Measurements from ENCODE around the gene FNDC3A.

The FNDC3A gene

DNA sequence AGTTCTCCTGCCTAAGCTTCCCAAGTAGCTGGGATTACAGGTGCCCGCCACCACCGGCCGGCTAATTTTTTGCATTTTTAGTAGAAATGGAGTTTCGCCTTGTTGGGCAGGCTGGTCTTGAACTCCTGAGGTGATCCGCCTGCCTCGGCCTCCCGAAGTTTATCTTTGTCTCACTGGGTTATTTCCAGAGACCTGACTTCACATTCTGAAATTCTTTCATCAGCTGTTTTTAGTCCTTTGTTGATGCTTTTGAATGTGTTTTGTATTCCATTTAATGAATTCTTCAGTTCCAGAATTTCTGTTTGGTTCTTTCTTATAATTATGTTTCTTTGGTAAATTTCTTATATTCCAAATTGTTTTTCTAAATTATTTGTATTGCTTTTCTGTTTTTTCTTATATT is 189.0 kb downstream of the FNDC3A start:
- peaks cover 45% of the 10 kb centered on the region for H3K36me3 ChIP-seq
- no peak overlapping the region for H3K4me3 ChIP-seq (ENCODE audit: low read depth, low read length)
- TF ChIP-seq, protein P1, sequence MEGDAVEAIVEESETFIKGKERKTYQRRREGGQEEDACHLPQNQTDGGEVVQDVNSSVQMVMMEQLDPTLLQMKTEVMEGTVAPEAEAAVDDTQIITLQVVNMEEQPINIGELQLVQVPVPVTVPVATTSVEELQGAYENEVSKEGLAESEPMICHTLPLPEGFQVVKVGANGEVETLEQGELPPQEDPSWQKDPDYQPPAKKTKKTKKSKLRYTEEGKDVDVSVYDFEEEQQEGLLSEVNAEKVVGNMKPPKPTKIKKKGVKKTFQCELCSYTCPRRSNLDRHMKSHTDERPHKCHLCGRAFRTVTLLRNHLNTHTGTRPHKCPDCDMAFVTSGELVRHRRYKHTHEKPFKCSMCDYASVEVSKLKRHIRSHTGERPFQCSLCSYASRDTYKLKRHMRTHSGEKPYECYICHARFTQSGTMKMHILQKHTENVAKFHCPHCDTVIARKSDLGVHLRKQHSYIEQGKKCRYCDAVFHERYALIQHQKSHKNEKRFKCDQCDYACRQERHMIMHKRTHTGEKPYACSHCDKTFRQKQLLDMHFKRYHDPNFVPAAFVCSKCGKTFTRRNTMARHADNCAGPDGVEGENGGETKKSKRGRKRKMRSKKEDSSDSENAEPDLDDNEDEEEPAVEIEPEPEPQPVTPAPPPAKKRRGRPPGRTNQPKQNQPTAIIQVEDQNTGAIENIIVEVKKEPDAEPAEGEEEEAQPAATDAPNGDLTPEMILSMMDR (IDR thresholded peaks at IDR 0.05; ENCODE audit: low read depth, low read length): no peak
- H3K27me3 ChIP-seq: no peaks in the 10 kb centered on the region
- DNase-seq: no peak
- no peaks in the 10 kb centered on the region for H3K4me1 ChIP-seq
- no peaks in the 10 kb centered on the region for H3K9me3 ChIP-seq

DNA sequence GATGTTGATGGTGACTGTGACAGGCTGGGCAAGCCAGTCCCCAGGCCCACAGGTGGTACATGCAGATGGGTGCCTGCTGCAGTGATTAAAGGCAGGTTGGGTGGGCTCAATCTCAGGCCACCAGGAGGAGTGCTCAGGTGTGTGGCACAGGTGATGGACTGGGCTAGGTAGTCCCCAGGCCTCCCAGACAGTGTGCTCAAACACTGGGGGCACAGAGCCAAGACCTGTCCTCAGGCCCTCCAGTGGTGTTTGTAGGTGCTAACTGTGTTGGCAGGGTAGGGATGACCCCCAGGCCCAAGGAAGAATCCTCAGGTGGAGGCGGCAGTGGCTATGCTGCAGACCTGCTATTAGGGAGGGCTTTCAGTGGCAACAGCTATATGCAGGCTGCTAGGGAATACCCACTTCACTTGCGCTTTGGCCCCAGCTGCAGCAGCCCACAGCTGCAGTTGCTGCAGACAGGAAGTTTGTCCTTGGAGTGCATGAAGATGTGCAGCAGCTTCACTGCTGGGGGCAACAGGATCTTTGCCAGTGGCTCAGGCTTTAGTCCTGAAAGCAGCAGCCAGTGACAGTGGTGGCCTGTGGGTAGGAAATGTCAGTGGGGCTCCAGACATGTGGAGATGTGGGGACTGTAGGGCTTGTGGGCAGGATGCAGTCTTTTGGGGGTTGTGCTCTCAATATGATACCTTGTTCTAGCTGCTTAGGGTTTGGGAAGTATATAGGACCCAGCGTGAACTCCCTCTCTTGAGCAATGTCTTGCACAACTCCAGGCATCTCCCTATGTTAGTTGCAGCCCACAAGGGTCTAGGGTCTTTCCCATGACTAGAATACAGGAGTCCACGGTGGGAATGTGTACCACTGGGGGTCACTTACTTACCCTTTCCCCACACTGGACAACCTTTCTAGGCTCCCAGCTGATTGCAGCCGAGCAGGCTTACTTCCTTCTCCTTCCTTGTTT is 190.4 kb downstream of the FNDC3A start:
- Histone ChIP-seq H3K4me3 (ENCODE audit: low read depth, low read length) (no peak overlapping the region), H3K36me3 (peaks cover 52% of the 10 kb centered on the region), H3K4me1 (no peaks in the 10 kb centered on the region), H3K27me3 (no peaks in the 10 kb centered on the region), H3K9me3 (no peaks in the 10 kb centered on the region)
- TF ChIP-seq, protein P1 (IDR thresholded peaks at IDR 0.05; ENCODE audit: low read depth, low read length): no peak
- DNase-seq: no peak

DNA sequence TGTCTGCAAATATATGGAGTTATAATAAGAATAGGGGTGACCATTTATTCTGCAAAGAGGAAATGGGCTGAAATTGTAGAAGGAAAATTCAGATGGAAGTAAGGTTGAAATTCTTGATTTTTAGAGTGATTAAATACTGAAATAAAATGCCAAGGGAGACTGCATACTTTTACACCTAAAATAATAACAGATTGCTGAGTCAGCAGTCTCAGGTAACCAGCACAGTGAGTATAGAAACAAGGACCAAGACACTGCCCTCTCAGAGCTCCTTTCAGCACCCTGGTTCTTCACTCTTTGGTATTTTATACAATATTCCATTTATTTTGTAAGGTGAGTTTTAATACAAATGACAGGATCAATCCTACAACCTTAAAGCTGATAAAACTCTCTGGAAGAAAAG is 195.6 kb downstream of the FNDC3A start:
- DNase-seq: no peak
- Histone ChIP-seq H3K9me3 (no peaks in the 10 kb centered on the region), H3K4me1 (no peaks in the 10 kb centered on the region), H3K27me3 (no peaks in the 10 kb centered on the region), H3K4me3 (ENCODE audit: low read depth, low read length) (no peak overlapping the region), H3K36me3 (peaks cover 67% of the 10 kb centered on the region)
- TF ChIP-seq, protein P1 (IDR thresholded peaks at IDR 0.05; ENCODE audit: low read depth, low read length): no peak

DNA sequence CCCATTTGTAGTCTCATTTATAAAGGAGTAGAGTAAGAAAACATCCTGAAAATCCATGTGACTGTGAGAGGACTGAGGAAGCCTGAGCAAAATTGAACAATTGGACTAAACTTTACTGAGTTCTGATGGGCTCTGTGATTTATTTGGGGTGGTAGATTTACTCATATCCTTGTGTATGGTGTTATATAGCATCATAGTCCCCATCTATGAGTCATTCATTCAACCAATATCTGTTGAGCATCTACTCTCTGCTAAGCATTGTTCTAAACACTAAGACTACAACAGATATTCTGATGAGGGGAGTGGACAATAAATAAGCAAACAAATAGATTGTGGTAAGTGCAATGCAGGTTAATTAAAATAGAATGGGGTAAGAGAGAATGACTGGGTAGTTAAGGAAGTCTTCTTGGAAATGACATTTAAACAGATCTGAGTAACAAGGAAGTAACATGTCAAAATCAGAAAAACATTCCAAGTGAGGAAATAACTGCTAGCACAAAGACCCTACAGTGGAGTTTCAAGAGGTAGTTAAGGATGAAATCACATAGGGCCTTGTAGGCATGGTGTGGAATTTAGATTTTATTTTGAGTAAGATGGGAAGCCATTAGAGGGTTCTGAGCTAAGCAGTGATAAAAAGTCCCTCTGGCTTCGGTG is 208.1 kb downstream of the FNDC3A start:
- H3K36me3 ChIP-seq: peaks cover 66% of the 10 kb centered on the region
- DNase-seq: no peak
- TF ChIP-seq, protein P1 (IDR thresholded peaks at IDR 0.05; ENCODE audit: low read depth, low read length): no peak
- no peaks in the 10 kb centered on the region for H3K9me3 ChIP-seq
- H3K4me3 ChIP-seq (ENCODE audit: low read depth, low read length): no peak overlapping the region
- no peaks in the 10 kb centered on the region for H3K4me1 ChIP-seq
- H3K27me3 ChIP-seq: no peaks in the 10 kb centered on the region

DNA sequence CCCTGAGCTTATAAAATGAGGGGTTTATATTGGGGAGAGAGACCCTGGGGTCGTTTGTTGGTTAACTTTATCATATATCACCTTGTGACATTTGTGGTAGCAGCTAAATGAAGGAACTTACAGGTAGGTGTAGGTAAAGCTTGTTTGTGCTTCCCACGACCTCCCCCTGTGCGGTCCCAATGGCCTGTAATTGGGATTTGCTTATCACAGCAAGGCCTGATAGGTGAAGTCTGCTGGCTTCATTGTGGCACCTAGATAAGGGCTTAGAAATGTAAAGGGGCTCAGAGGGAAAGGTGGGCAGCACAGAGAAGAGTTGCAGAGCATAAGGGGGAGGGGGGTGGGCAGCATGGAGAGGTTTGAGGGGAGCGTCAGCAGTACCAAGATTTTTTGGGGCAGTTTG is 208.9 kb downstream of the FNDC3A start:
- no peaks in the 10 kb centered on the region for H3K27me3 ChIP-seq
- H3K9me3 ChIP-seq: no peaks in the 10 kb centered on the region
- DNase-seq: no peak
- H3K36me3 ChIP-seq: peaks cover 61% of the 10 kb centered on the region
- TF ChIP-seq, protein P1 (IDR thresholded peaks at IDR 0.05; ENCODE audit: low read depth, low read length): no peak
- H3K4me1 ChIP-seq: no peaks in the 10 kb centered on the region
- H3K4me3 ChIP-seq (ENCODE audit: low read depth, low read length): no peak overlapping the region

DNA sequence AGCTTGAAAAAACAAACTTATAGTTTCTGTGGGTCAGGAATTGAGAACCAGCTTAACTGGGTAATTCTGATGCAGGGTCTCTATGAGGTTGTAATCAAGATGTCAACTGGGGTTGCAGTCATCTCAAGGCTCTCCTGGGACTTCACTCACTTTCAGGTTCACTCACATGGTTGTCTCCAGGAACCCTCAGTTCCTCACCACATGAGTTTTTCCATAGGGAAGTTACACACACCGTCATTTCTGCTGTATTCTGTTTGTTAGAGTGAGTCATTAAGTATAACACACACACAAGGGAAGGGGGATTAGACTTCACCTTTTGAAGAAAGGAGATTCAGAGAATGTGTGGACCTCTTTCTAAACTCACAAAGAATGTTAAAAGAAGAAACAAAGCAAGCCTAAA is 209.6 kb downstream of the FNDC3A start:
- H3K27me3 ChIP-seq: no peaks in the 10 kb centered on the region
- H3K9me3 ChIP-seq: no peaks in the 10 kb centered on the region
- TF ChIP-seq, protein P1 (IDR thresholded peaks at IDR 0.05; ENCODE audit: low read depth, low read length): no peak
- H3K4me1 ChIP-seq: no peaks in the 10 kb centered on the region
- peaks cover 64% of the 10 kb centered on the region for H3K36me3 ChIP-seq
- no peak overlapping the region for H3K4me3 ChIP-seq (ENCODE audit: low read depth, low read length)
- no peak for DNase-seq

All from BE2C (cell line).